ENCODE measurements around the gene MAD1L1. TPM values are rescaled to one million over a fixed set of nuclear protein-coding genes. Genes with fewer than 3 reads are reported as not detected.

MAD1L1 gene
- total and polyA plus RNA-seq, 2 donors: 23.1 to 27.4 TPM

- WGBS: 96% methylated on average over 19 of the region's 19 CpGs
- Histone ChIP-seq H3K4me1 (ENCODE audit: insufficient read depth) (no peaks in the 10 kb centered on the region), H3K36me3 (ENCODE audit: insufficient read depth) (no peaks in the 10 kb centered on the region), H3K27ac (ENCODE audit: low read depth) (no peak overlapping the region), H3K4me3 (ENCODE audit: low read depth, low read length) (no peak overlapping the region)
- no peak for DNase-seq (ENCODE audit: extremely low spot score)
These were observed 130.9 kb downstream of the MAD1L1 start for GRCh38 chr7:2101630-2102374.

GRCh38 chr7:2100278-2101208 lies 132.2 kb downstream of the MAD1L1 start:
- no peak overlapping the region for H3K4me3 ChIP-seq (ENCODE audit: low read depth, low read length)
- no peaks in the 10 kb centered on the region for H3K36me3 ChIP-seq (ENCODE audit: insufficient read depth)
- 89% methylated on average over 31 of the region's 31 CpGs for WGBS
- no peaks in the 10 kb centered on the region for H3K4me1 ChIP-seq (ENCODE audit: insufficient read depth)
- H3K27ac ChIP-seq (ENCODE audit: low read depth): no peak overlapping the region
- DNase-seq (ENCODE audit: extremely low spot score): no peak

- no peak overlapping the region for H3K27ac ChIP-seq (ENCODE audit: low read depth)
- H3K4me1 ChIP-seq (ENCODE audit: insufficient read depth): no peaks in the 10 kb centered on the region
- no peaks in the 10 kb centered on the region for H3K36me3 ChIP-seq (ENCODE audit: insufficient read depth)
- no peak for DNase-seq (ENCODE audit: extremely low spot score)
- H3K4me3 ChIP-seq (ENCODE audit: low read depth, low read length): no peak overlapping the region
- whole genome bisulfite sequencing: 82% methylated on average over 29 of the region's 29 CpGs
These were observed 133.4 kb downstream of the MAD1L1 start for GRCh38 chr7:2099048-2099957.

- no peak overlapping the region for H3K27ac ChIP-seq (ENCODE audit: low read depth)
- no peaks in the 10 kb centered on the region for H3K4me1 ChIP-seq (ENCODE audit: insufficient read depth)
- WGBS: 97% methylated on average over 16 of the region's 16 CpGs
- no peaks in the 10 kb centered on the region for H3K36me3 ChIP-seq (ENCODE audit: insufficient read depth)
- DNase-seq (ENCODE audit: extremely low spot score): no peak
- no peak overlapping the region for H3K4me3 ChIP-seq (ENCODE audit: low read depth, low read length)
These were observed 134.2 kb downstream of the MAD1L1 start for GRCh38 chr7:2098496-2098895.

GRCh38 chr7:2098056-2098455 lies 134.7 kb downstream of the MAD1L1 start:
- 97% methylated on average over 18 of the region's 18 CpGs for WGBS
- no peaks in the 10 kb centered on the region for H3K36me3 ChIP-seq (ENCODE audit: insufficient read depth)
- H3K4me1 ChIP-seq (ENCODE audit: insufficient read depth): no peaks in the 10 kb centered on the region
- no peak overlapping the region for H3K27ac ChIP-seq (ENCODE audit: low read depth)
- no peak for DNase-seq (ENCODE audit: extremely low spot score)
- no peak overlapping the region for H3K4me3 ChIP-seq (ENCODE audit: low read depth, low read length)

- no peak for DNase-seq (ENCODE audit: extremely low spot score)
- 96% methylated on average over 11 of the region's 11 CpGs for WGBS
- Histone ChIP-seq H3K27ac (ENCODE audit: low read depth) (no peak overlapping the region), H3K36me3 (ENCODE audit: insufficient read depth) (no peaks in the 10 kb centered on the region), H3K4me3 (ENCODE audit: low read depth, low read length) (no peak overlapping the region), H3K4me1 (ENCODE audit: insufficient read depth) (no peaks in the 10 kb centered on the region)
These were observed 135.3 kb downstream of the MAD1L1 start for GRCh38 chr7:2097492-2097891.

- H3K36me3 ChIP-seq (ENCODE audit: insufficient read depth): no peaks in the 10 kb centered on the region
- 89% methylated on average over 28 of the region's 28 CpGs for WGBS
- H3K4me1 ChIP-seq (ENCODE audit: insufficient read depth): no peaks in the 10 kb centered on the region
- DNase-seq (ENCODE audit: extremely low spot score): no peak
- H3K4me3 ChIP-seq (ENCODE audit: low read depth, low read length): no peak overlapping the region
- no peak overlapping the region for H3K27ac ChIP-seq (ENCODE audit: low read depth)
These were observed 135.9 kb downstream of the MAD1L1 start for GRCh38 chr7:2096692-2097387.

GRCh38 chr7:2095436-2095835 lies 137.3 kb downstream of the MAD1L1 start:
- Histone ChIP-seq H3K36me3 (ENCODE audit: insufficient read depth) (no peaks in the 10 kb centered on the region), H3K27ac (ENCODE audit: low read depth) (no peak overlapping the region), H3K4me1 (ENCODE audit: insufficient read depth) (no peaks in the 10 kb centered on the region), H3K4me3 (ENCODE audit: low read depth, low read length) (no peak overlapping the region)
- 95% methylated on average over 20 of the region's 20 CpGs for WGBS
- no peak for DNase-seq (ENCODE audit: extremely low spot score)

GRCh38 chr7:2094454-2095045 lies 138.2 kb downstream of the MAD1L1 start:
- Histone ChIP-seq H3K4me1 (ENCODE audit: insufficient read depth) (no peaks in the 10 kb centered on the region), H3K27ac (ENCODE audit: low read depth) (no peak overlapping the region), H3K36me3 (ENCODE audit: insufficient read depth) (no peaks in the 10 kb centered on the region), H3K4me3 (ENCODE audit: low read depth, low read length) (no peak overlapping the region)
- no peak for DNase-seq (ENCODE audit: extremely low spot score)
- WGBS: 96% methylated on average over 13 of the region's 13 CpGs

GRCh38 chr7:2093843-2094220 lies 138.9 kb downstream of the MAD1L1 start:
- Histone ChIP-seq H3K4me3 (ENCODE audit: low read depth, low read length) (no peak overlapping the region), H3K27ac (ENCODE audit: low read depth) (no peak overlapping the region)
- 75% methylated on average over 13 of the region's 13 CpGs for WGBS

GRCh38 chr7:2093215-2093842 lies 139.4 kb downstream of the MAD1L1 start:
- Histone ChIP-seq H3K36me3 (ENCODE audit: insufficient read depth) (no peaks in the 10 kb centered on the region), H3K4me3 (ENCODE audit: low read depth, low read length) (no peak overlapping the region), H3K4me1 (ENCODE audit: insufficient read depth) (no peaks in the 10 kb centered on the region), H3K27ac (ENCODE audit: low read depth) (no peak overlapping the region)
- no peak for DNase-seq (ENCODE audit: extremely low spot score)
- 59% methylated on average over 15 of the region's 15 CpGs for WGBS

More at GRCh38 chr7:2093843-2094220, 138.9 kb downstream of the MAD1L1 start:
- DNase-seq (ENCODE audit: extremely low spot score): no peak
- H3K4me1 ChIP-seq (ENCODE audit: insufficient read depth): no peaks in the 10 kb centered on the region
- H3K36me3 ChIP-seq (ENCODE audit: insufficient read depth): no peaks in the 10 kb centered on the region

GRCh38 chr7:2092279-2092678 lies 140.5 kb downstream of the MAD1L1 start:
- Histone ChIP-seq H3K4me1 (ENCODE audit: insufficient read depth) (no peaks in the 10 kb centered on the region), H3K4me3 (ENCODE audit: low read depth, low read length) (no peak overlapping the region), H3K27ac (ENCODE audit: low read depth) (no peak overlapping the region), H3K36me3 (ENCODE audit: insufficient read depth) (no peaks in the 10 kb centered on the region)
- DNase-seq (ENCODE audit: extremely low spot score): no peak
- WGBS: 98% methylated on average over 8 of the region's 8 CpGs

All from urinary bladder (tissue), 4 donors.